OCI-LY1 (cell line): ENCODE results near the gene CACNA2D1.

Source experiments
- H2AFZ ChIP-seq: fragments of 200-600 bp; sonication (generic), shearing (Covaris generic); 2 replicates; pipeline ENCODE4 v1.6.0; 2014; ENCODE audit warnings: antibody characterized with exemption, mild to moderate bottlenecking, low read length
- H3F3A ChIP-seq: fragments of 200-600 bp; sonication (generic), shearing (Covaris generic); 2 replicates; pipeline ENCODE4 v1.6.0; 2014; ENCODE audit warnings: mild to moderate bottlenecking, antibody characterized with exemption, low read length, moderate library complexity; ENCODE audit not compliant: insufficient read depth
- H3K27ac ChIP-seq: fragments of 200-600 bp; sonication (generic); 2 replicates; pipeline ENCODE4 v1.5.1; 2014; ENCODE audit warnings: low read length, mixed run types, mild to moderate bottlenecking, low read depth; ENCODE audit not compliant: poor library complexity, severe bottlenecking
- H3K27me3 ChIP-seq: fragments of 200-600 bp; sonication (generic); 2 replicates; pipeline ENCODE4 v1.6.0; 2014; ENCODE audit warnings: antibody characterized with exemption, mild to moderate bottlenecking, low read length, moderate library complexity; ENCODE audit not compliant: insufficient read depth
- H3K36me3 ChIP-seq: fragments of 200-600 bp; sonication (generic); 2 replicates; pipeline ENCODE4 v1.6.1; 2014; ENCODE audit warnings: mild to moderate bottlenecking, antibody characterized with exemption, low read length, moderate library complexity, mixed read lengths; ENCODE audit not compliant: insufficient read depth
- H3K4me1 ChIP-seq: fragments of 200-600 bp; sonication (generic); 2 replicates; pipeline ENCODE4 v1.5.1; 2014; ENCODE audit warnings: mild to moderate bottlenecking, low read length, moderate library complexity; ENCODE audit not compliant: insufficient read depth, severe bottlenecking
- H3K4me2 ChIP-seq: fragments of 200-600 bp; sonication (generic), shearing (Covaris generic); 2 replicates; pipeline ENCODE4 v1.6.1; 2014; ENCODE audit warnings: low read length
- H3K4me3 ChIP-seq: fragments of 200-600 bp; sonication (generic); 2 replicates; pipeline ENCODE4 v1.5.1; 2014; ENCODE audit warnings: low read length, low read depth, mild to moderate bottlenecking, mixed read lengths; ENCODE audit not compliant: poor library complexity, severe bottlenecking
- H3K79me2 ChIP-seq: fragments of 200-600 bp; shearing (Covaris generic); 2 replicates; pipeline ENCODE4 v1.6.1; 2016; ENCODE audit warnings: mixed run types, low read length, mixed read lengths; ENCODE audit not compliant: insufficient read depth
- H3K9ac ChIP-seq: fragments of 200-600 bp; sonication (generic), shearing (Covaris generic); 2 replicates; pipeline ENCODE4 v1.6.1; 2014; ENCODE audit warnings: mild to moderate bottlenecking, low read length, mixed read lengths
- H3K9me2 ChIP-seq: fragments of 200-600 bp; sonication (generic), shearing (Covaris generic); 2 replicates; pipeline ENCODE4 v1.6.1; 2014; ENCODE audit warnings: low read depth, mild to moderate bottlenecking, low read length, mixed read lengths
- H3K9me3 ChIP-seq: fragments of 200-600 bp; shearing (Covaris generic); 2 replicates; pipeline ENCODE4 v1.6.1; 2014; ENCODE audit warnings: low read length, mixed read lengths
- H4K20me1 ChIP-seq: fragments of 200-600 bp; sonication (generic), shearing (Covaris generic); 2 replicates; pipeline ENCODE4 v1.6.0; 2016; ENCODE audit warnings: mild to moderate bottlenecking, low read length; ENCODE audit not compliant: insufficient read depth
- CTCF ChIP-seq: fragments of 200-600 bp; sonication (generic), shearing (Covaris generic); IDR thresholded peaks from 2 replicates; pipeline ENCODE4 v1.5.1; 2017; ENCODE audit warnings: mild to moderate bottlenecking, antibody characterized with exemption, low read length, moderate library complexity, mixed read lengths
- EZH2 ChIP-seq: fragments of 200-600 bp; sonication (generic), shearing (Covaris generic); IDR thresholded peaks from 2 replicates; pipeline ENCODE4 v1.8.0; 2017; ENCODE audit warnings: borderline replicate concordance, mixed run types, mild to moderate bottlenecking, antibody characterized with exemption, low read length, moderate library complexity, mixed read lengths

Gene CACNA2D1

GRCh38 chr7:82446897-82447296 is 3.3 kb upstream of the CACNA2D1 start:
- no peaks in the 10 kb centered on the region for H3K79me2 ChIP-seq
- TF ChIP-seq CTCF (no peak), EZH2 (no peak)
- no peak overlapping the region for H3K4me3 ChIP-seq
- no peak overlapping the region for H3K27ac ChIP-seq
- no peaks in the 10 kb centered on the region for H3K36me3 ChIP-seq
- no peaks in the 10 kb centered on the region for H3K27me3 ChIP-seq
- H4K20me1 ChIP-seq, result no peaks in the 10 kb centered on the region
- no peak overlapping the region for H3K9ac ChIP-seq
- no peaks in the 10 kb centered on the region for H3K4me1 ChIP-seq
- no peaks in the 10 kb centered on the region for H3F3A ChIP-seq
- no peaks in the 10 kb centered on the region for H3K9me3 ChIP-seq
- H2AFZ ChIP-seq, result no peak overlapping the region
- no peaks in the 10 kb centered on the region for H3K9me2 ChIP-seq
- no peak overlapping the region for H3K4me2 ChIP-seq

GRCh38 chr7:82445271-82445670 is 1.7 kb upstream of the CACNA2D1 start:
- no peaks in the 10 kb centered on the region for H3F3A ChIP-seq
- no peak overlapping the region for H3K4me3 ChIP-seq
- no peaks in the 10 kb centered on the region for H3K27me3 ChIP-seq
- H3K4me1 ChIP-seq, result no peaks in the 10 kb centered on the region
- no peak overlapping the region for H3K4me2 ChIP-seq
- H3K79me2 ChIP-seq, result no peaks in the 10 kb centered on the region
- no peaks in the 10 kb centered on the region for H3K9me3 ChIP-seq
- no peak for TF ChIP-seq EZH2
- TF ChIP-seq CTCF, result no peak
- H2AFZ ChIP-seq, result no peak overlapping the region
- H3K36me3 ChIP-seq, result no peaks in the 10 kb centered on the region
- H3K27ac ChIP-seq, result no peak overlapping the region
- H3K9me2 ChIP-seq, result no peaks in the 10 kb centered on the region
- no peaks in the 10 kb centered on the region for H4K20me1 ChIP-seq
- H3K9ac ChIP-seq, result no peak overlapping the region

- H3K27ac ChIP-seq, result no peak overlapping the region
- no peaks in the 10 kb centered on the region for H4K20me1 ChIP-seq
- TF ChIP-seq CTCF, result no peak
- TF ChIP-seq EZH2, result no peak
- H2AFZ ChIP-seq, result no peak overlapping the region
- H3K4me1 ChIP-seq, result no peaks in the 10 kb centered on the region
- H3K9ac ChIP-seq, result no peak overlapping the region
- no peak overlapping the region for H3K4me3 ChIP-seq
- H3K27me3 ChIP-seq, result no peaks in the 10 kb centered on the region
- no peaks in the 10 kb centered on the region for H3K36me3 ChIP-seq
- no peak overlapping the region for H3K4me2 ChIP-seq
- H3K9me3 ChIP-seq, result no peaks in the 10 kb centered on the region
- no peaks in the 10 kb centered on the region for H3K9me2 ChIP-seq
- no peaks in the 10 kb centered on the region for H3K79me2 ChIP-seq
- H3F3A ChIP-seq, result no peaks in the 10 kb centered on the region
Measured at GRCh38 chr7:82444220-82444909, 788 bp upstream of the CACNA2D1 start.
